ENCODE measurements around the gene ZNF668. TPM values are rescaled to one million over a fixed set of nuclear protein-coding genes. Genes with fewer than 3 reads are reported as not detected.

The ZNF668 gene
- total and polyA plus RNA-seq, 8 donors, result 3.8 to 12.2 (median 5.6) TPM

GRCh38 chr16:31032736-31033708 lies 41.0 kb downstream of the ZNF668 start, which contains the start of gene STX4:
TSS of gene STX4 (plus strand) at chr16:31033558. CDS start at chr16:31033806, 248 bp downstream.
- intact Hi-C loops (cut with DNase I), result no loop called here
- H3K4me3 ChIP-seq, result peak within 1 kb of the TSS; percentile 76 to 100
- DNase-seq (peak; percentile 96 to 99 (median 98)), ATAC-seq (peak; percentile 95)
- H3K27ac ChIP-seq, result peak within 1 kb of the TSS; percentile 93 to 98
- H3K27me3 ChIP-seq, result no peaks in the 10 kb centered on the region
- TF ChIP-seq CTCF (IDR thresholded peaks at IDR 0.05), result no peak
- H3K9me3 ChIP-seq, result no peaks in the 10 kb centered on the region
- peaks cover 8 to 39% of the 10 kb centered on the region in 2 donors for H3K4me1 ChIP-seq
- H3K36me3 ChIP-seq, result peaks cover 0 to 28% of the 10 kb centered on the region in 2 donors

- peaks cover 8 to 30% of the 10 kb centered on the region in 2 donors for H3K4me1 ChIP-seq
- peaks cover 0 to 18% of the 10 kb centered on the region in 2 donors for H3K36me3 ChIP-seq
- H3K27me3 ChIP-seq, result no peaks in the 10 kb centered on the region
- no peaks in the 10 kb centered on the region for H3K9me3 ChIP-seq
- ATAC-seq, result no peak
- intact Hi-C loops (cut with DNase I), result no loop called here
- DNase-seq, result no peak
- H3K27ac ChIP-seq, result no peak overlapping the region
- no peak for TF ChIP-seq CTCF (IDR thresholded peaks at IDR 0.05)
- H3K4me3 ChIP-seq, result no peak overlapping the region
Observed at GRCh38 chr16:31031276-31031675, 42.8 kb downstream of the ZNF668 start.

GRCh38 chr16:31029272-31029671 lies 44.8 kb downstream of the ZNF668 start:
- Histone ChIP-seq H3K4me3 (no peak overlapping the region), H3K27me3 (no peaks in the 10 kb centered on the region), H3K36me3 (no peaks in the 10 kb centered on the region), H3K4me1 (peaks cover under 1 to 15% of the 10 kb centered on the region in 2 donors), H3K9me3 (no peaks in the 10 kb centered on the region), H3K27ac (no peak overlapping the region)
- intact Hi-C loops (cut with DNase I), result no loop called here
- TF ChIP-seq CTCF (IDR thresholded peaks at IDR 0.05), result no peak
- DNase-seq, result no peak
- ATAC-seq, result no peak

- Histone ChIP-seq H3K36me3 (no peaks in the 10 kb centered on the region), H3K4me1 (peaks cover 0 to 6% of the 10 kb centered on the region in 2 donors), H3K27ac (peak overlapping the region; percentile 7 to 37), H3K4me3 (no peak overlapping the region), H3K9me3 (no peaks in the 10 kb centered on the region), H3K27me3 (no peaks in the 10 kb centered on the region)
- peak; percentile 52 for ATAC-seq
- TF ChIP-seq CTCF (IDR thresholded peaks at IDR 0.05), result no peak
- DNase-seq, result no peak
- intact Hi-C loops (cut with DNase I), result no loop called here
Observed at GRCh38 chr16:31025339-31025738, 48.7 kb downstream of the ZNF668 start.

- TF ChIP-seq CTCF (IDR thresholded peaks at IDR 0.05), result no peak
- ATAC-seq, result no peak
Observed at GRCh38 chr16:31023627-31024226, 50.3 kb downstream of the ZNF668 start.

More at GRCh38 chr16:31023627-31024226, 50.3 kb downstream of the ZNF668 start:
- Histone ChIP-seq H3K27me3 (no peaks in the 10 kb centered on the region), H3K36me3 (no peaks in the 10 kb centered on the region), H3K4me1 (peaks cover 0 to 6% of the 10 kb centered on the region in 2 donors), H3K9me3 (no peaks in the 10 kb centered on the region), H3K4me3 (no peak overlapping the region), H3K27ac (no peak overlapping the region)
- intact Hi-C loops (cut with DNase I), result no loop called here
- no peak for DNase-seq

Measured in left lung (tissue), 10 donors.